Effector memory CD4-positive, alpha-beta T cell (primary cell): Measurements from ENCODE around the gene MAP2K4.
A peak's percentile ranks its signal among the peaks of the same experiment; 100 is the strongest.
"Not testable (repeated sequence)": the region's sequence is repeated elsewhere in the genome, so short reads cannot be mapped to it uniquely, and the experiment has no call there.

Experiments
- DNase-seq, 3 donors: peaks; one replicate each; pipeline ENCODE4 v3.0.0-alpha.2; 2020
- H3K27ac ChIP-seq: 2 replicates; pipeline ENCODE4 v1.7.0; 2013; ENCODE audit warnings: mild to moderate bottlenecking, low read length, moderate library complexity; ENCODE audit not compliant: insufficient read depth, poor library complexity, severe bottlenecking
- H3K27me3 ChIP-seq: replicated peaks from 2 replicates; pipeline ENCODE4 v1.7.0; 2013; ENCODE audit warnings: mild to moderate bottlenecking, low read length; ENCODE audit not compliant: insufficient read depth, control insufficient read depth, poor library complexity, severe bottlenecking
- H3K36me3 ChIP-seq: 2 replicates; pipeline ENCODE4 v1.7.0; 2013; ENCODE audit warnings: mild to moderate bottlenecking, low read length, moderate library complexity; ENCODE audit not compliant: control insufficient read depth, insufficient read depth
- H3K4me1 ChIP-seq: 2 replicates; pipeline ENCODE4 v1.7.0; 2013; ENCODE audit warnings: low read length, mild to moderate bottlenecking; ENCODE audit not compliant: control insufficient read depth, insufficient read depth, poor library complexity, severe bottlenecking
- H3K4me3 ChIP-seq: 2 replicates; pipeline ENCODE4 v1.7.0; 2013; ENCODE audit warnings: low read length, low read depth, mild to moderate bottlenecking; ENCODE audit not compliant: insufficient read depth, poor library complexity, severe bottlenecking
- H3K9me3 ChIP-seq: 2 replicates; pipeline ENCODE4 v1.7.0; 2013; ENCODE audit warnings: mild to moderate bottlenecking, low read length, moderate library complexity; ENCODE audit not compliant: control insufficient read depth
- total RNA-seq, 3 donors: gene quantifications; one replicate each; lab custom pipeline; 2026; lab: John Stamatoyannopoulos, UW

MAP2K4 gene
- total RNA-seq, result 28.4 to 32.7 (median 32.5) reads per million in 3 donors

DNA sequence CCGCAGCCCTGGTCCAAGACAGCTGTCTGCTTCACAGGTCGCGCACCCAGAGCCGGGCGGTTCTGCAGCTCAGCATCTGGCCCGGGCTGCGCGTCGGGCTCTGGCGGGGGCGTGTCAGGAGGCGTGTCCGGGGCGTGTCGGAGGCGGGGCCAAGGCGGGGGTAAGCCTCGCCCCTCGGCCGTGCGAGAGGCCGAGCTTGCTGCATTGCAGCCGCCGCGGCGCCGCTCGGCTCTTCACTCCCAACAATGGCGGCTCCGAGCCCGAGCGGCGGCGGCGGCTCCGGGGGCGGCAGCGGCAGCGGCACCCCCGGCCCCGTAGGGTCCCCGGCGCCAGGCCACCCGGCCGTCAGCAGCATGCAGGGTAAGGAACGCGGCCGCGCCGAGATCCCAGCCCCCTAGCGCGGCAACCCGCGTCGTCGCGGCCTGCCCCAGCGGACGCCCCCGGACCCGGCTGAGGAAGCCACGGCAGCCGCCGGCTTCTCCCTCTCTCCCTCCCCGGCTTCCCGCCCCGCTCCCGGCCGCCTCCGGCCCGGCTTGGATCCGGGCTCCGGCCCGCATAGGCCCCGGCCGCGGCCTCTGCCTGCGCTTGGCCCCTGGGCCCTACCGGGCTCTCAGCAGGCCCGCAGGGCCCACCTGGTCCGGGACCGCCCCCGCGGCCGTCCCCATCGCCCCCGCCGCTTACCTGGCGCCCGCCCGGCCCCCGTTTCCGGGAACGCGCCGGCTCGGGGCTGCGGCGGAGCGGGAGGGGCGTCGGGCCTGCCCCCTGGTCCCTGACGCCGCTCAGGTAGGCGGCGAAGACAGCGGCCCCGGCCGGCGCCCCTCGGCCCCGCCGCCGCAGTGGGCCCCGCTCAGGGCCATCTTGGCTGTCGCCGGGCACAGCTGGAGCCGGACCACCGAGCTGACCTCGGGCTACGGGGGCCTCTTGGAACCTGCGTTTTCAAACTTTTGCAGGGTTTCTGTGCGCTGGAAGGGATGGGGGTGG, at the start of gene MAP2K4:
TSS of gene MAP2K4 (plus strand) at position 236 of the 981 bp plus-strand sequence. CDS start at position 246, 10 bp downstream.
- peak; percentile 89 to 91 (median 89) for DNase-seq
- no peaks in the 10 kb centered on the region for H3K9me3 ChIP-seq
- peak within 1 kb of the TSS; percentile 70 for H3K4me3 ChIP-seq
- peak within 1 kb of the TSS; percentile 71 for H3K27ac ChIP-seq
- no peaks in the 10 kb centered on the region for H3K27me3 ChIP-seq
- H3K36me3 ChIP-seq, result no peaks in the 10 kb centered on the region
- H3K4me1 ChIP-seq, result peaks cover 15% of the 10 kb centered on the region

- DNase-seq, H3K27me3 ChIP-seq, H3K4me1 ChIP-seq, H3K4me3 ChIP-seq, H3K27ac ChIP-seq, H3K9me3 ChIP-seq, H3K36me3 ChIP-seq: not testable (repeated sequence)
Observed at GRCh38 chr17:11972741-11973140, 47.9 kb upstream of the MAP2K4 start.

- Histone ChIP-seq H3K36me3 (peaks cover 32% of the 10 kb centered on the region), H3K27ac (no peak overlapping the region), H3K4me3 (no peak overlapping the region), H3K27me3 (no peaks in the 10 kb centered on the region), H3K9me3 (no peaks in the 10 kb centered on the region), H3K4me1 (no peaks in the 10 kb centered on the region)
- no peak for DNase-seq
Observed at GRCh38 chr17:11979795-11980194, 40.9 kb upstream of the MAP2K4 start.

GRCh38 chr17:11980813-11981212, 39.9 kb upstream of the MAP2K4 start:
- Histone ChIP-seq H3K36me3 (peaks cover 32% of the 10 kb centered on the region), H3K9me3 (no peaks in the 10 kb centered on the region), H3K27me3 (no peaks in the 10 kb centered on the region), H3K4me3 (no peak overlapping the region), H3K27ac (no peak overlapping the region), H3K4me1 (no peaks in the 10 kb centered on the region)
- DNase-seq, result no peak

DNA sequence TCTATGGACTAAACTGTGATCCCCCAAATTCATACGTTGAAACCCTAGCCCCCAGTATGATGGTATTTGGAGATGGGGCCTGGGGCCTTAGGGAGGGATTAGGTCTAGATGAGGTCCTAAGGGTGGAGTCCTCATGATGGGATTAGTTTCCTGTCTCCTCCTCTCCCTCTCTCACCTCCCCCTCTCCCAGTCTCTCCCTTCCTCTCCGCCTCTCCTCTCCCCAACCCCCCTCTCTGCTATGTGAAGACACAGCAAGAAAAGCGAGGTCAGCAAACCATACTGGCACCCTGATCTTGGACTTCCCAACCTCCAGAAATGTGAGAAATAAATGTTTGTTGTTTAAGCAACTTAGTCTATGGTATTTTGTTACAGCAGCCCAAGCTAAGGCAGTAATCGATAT, 38.8 kb upstream of the MAP2K4 start:
- Histone ChIP-seq H3K9me3 (no peaks in the 10 kb centered on the region), H3K27ac (no peak overlapping the region), H3K36me3 (peaks cover 36% of the 10 kb centered on the region), H3K4me1 (no peaks in the 10 kb centered on the region), H3K27me3 (no peaks in the 10 kb centered on the region), H3K4me3 (no peak overlapping the region)
- no peak for DNase-seq

GRCh38 chr17:11986179-11986941, 34.3 kb upstream of the MAP2K4 start:
- Histone ChIP-seq H3K4me3 (no peak overlapping the region), H3K36me3 (peaks cover 33% of the 10 kb centered on the region)

DNA sequence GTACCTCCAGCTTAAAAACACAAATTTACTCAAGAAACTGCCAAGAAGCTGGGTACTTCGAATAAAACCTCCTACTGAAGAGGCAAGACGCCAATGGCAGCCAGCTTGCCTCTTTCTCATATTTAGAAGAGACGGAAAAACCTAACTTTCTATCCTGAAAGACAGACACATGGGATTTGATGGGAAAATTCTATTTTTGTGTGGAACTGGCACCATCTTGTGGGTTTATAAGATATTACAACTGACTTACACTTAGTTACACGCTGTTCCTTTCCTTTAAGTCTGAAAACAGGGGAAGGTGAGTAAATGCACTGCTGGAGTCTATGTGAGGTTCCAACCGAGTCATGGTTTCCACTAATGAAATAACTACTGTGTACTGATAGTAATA, 33.7 kb upstream of the MAP2K4 start:
- no peak for DNase-seq
- Histone ChIP-seq H3K9me3 (no peaks in the 10 kb centered on the region), H3K4me3 (no peak overlapping the region), H3K4me1 (peaks cover 2% of the 10 kb centered on the region), H3K27me3 (no peaks in the 10 kb centered on the region), H3K27ac (no peak overlapping the region), H3K36me3 (peaks cover 35% of the 10 kb centered on the region)

More at GRCh38 chr17:11986179-11986941, 34.3 kb upstream of the MAP2K4 start:
- no peak for DNase-seq
- no peaks in the 10 kb centered on the region for H3K27me3 ChIP-seq
- no peaks in the 10 kb centered on the region for H3K4me1 ChIP-seq
- no peak overlapping the region for H3K27ac ChIP-seq
- H3K9me3 ChIP-seq, result no peaks in the 10 kb centered on the region

DNA sequence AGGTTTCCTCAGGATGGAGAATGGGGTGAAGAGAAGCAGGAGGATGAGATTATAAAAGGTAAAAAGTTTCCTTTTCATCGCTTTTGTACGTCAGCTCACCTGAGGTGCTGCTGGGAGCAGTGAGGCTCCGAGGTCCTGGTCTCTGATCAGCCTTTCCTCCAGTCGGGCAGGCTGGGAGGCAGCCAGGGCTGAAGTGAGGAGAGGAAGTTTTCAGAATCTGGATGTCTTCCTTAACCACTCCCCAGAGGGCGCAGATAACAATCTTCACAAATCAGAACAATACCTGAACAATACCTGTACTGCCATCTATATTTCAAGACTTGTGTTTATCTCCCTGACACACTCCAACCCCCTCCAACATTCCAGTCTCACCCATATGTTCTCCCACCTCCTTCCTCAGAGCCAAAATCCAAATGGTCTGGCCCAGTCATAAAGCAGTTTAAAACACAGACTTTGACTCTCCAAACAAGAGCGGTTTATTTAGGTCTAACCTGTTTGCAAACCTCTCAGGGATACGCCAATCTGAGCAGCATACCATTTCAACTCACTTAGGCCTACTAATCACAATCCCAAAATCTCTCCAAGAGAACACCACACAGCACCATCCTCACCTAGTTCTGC, 30.2 kb upstream of the MAP2K4 start:
- no peak overlapping the region for H3K4me3 ChIP-seq
- peaks cover 24% of the 10 kb centered on the region for H3K36me3 ChIP-seq
- no peaks in the 10 kb centered on the region for H3K9me3 ChIP-seq
- H3K27me3 ChIP-seq, result no peaks in the 10 kb centered on the region
- peaks cover 3% of the 10 kb centered on the region for H3K4me1 ChIP-seq
- no peak overlapping the region for H3K27ac ChIP-seq
- no peak for DNase-seq

- Histone ChIP-seq H3K4me3 (no peak overlapping the region), H3K36me3 (peaks cover 19% of the 10 kb centered on the region), H3K27ac (no peak overlapping the region), H3K9me3 (no peaks in the 10 kb centered on the region), H3K27me3 (no peaks in the 10 kb centered on the region), H3K4me1 (peaks cover 3% of the 10 kb centered on the region)
- no peak for DNase-seq
Observed at GRCh38 chr17:11991461-11991860, 29.2 kb upstream of the MAP2K4 start.
